Measurements from ENCODE around the gene OR51B5. TPM values are rescaled to one million over a fixed set of nuclear protein-coding genes. Genes with fewer than 3 reads are reported as not detected.

Gene OR51B5
- not detected in 2 replicates for total RNA-seq

GRCh38 chr11:5343474-5344335 lies at the start of gene OR51B5:
OR51B5 (minus strand) TSS chr11:5343524; CDS start chr11:5343524, 0 bp downstream.

GRCh38 chr11:5383576-5383975 lies 40.3 kb upstream of the OR51B5 start, which contains the start of gene OR51M1:
OR51M1 (plus strand) TSS chr11:5383812; CDS start chr11:5389399, 5,587 bp downstream.

GRCh38 chr11:5351208-5351607 lies 7.9 kb upstream of the OR51B5 start, which contains the start of gene OR51B6:
OR51B6 (plus strand) TSS chr11:5351508; CDS start chr11:5351508, 0 bp downstream.

GRCh38 chr11:5324197-5324596 lies 19.1 kb downstream of the OR51B5 start, which contains the start of gene OR51B2:
OR51B2 (minus strand) TSS chr11:5324297; CDS start chr11:5324297, 0 bp downstream.

GRCh38 chr11:5301846-5302245 lies 41.5 kb downstream of the OR51B5 start, which contains the start of gene OR51B4:
OR51B4 (minus strand) TSS chr11:5301946; CDS start chr11:5301946, 0 bp downstream.

Other genes starting within 250 kb of the OR51B5 start
- not detected in 2 replicates for gene OR52A5, start 205.2 kb downstream of the OR51B5 start, total RNA-seq
- not detected in 2 replicates for gene OR52A1, start 188.8 kb downstream of the OR51B5 start, total RNA-seq
- gene OR51V1, start 142.8 kb downstream of the OR51B5 start, total RNA-seq, result not detected in 2 replicates
- not detected in 2 replicates for gene HBB, start 116.5 kb downstream of the OR51B5 start, total RNA-seq
- not detected in 2 replicates for gene HBD, start 109.0 kb downstream of the OR51B5 start, total RNA-seq
- not detected in 2 replicates for gene HBG1, start 93.7 kb downstream of the OR51B5 start, total RNA-seq
- not detected in 2 replicates for gene HBG2, start 88.7 kb downstream of the OR51B5 start, total RNA-seq
- not detected in 2 replicates for gene HBE1, start 73.6 kb downstream of the OR51B5 start, total RNA-seq
- not detected in 2 replicates for gene OR51B4, start 41.6 kb downstream of the OR51B5 start, total RNA-seq
- not detected in 2 replicates for gene OR51B2, start 19.2 kb downstream of the OR51B5 start, total RNA-seq
- gene OR51B6, start 8.0 kb upstream of the OR51B5 start, total RNA-seq, result not detected in 2 replicates
- not detected in 2 replicates for gene OR51M1, start 40.3 kb upstream of the OR51B5 start, total RNA-seq
- not detected in 2 replicates for gene OR51Q1, start 78.6 kb upstream of the OR51B5 start, total RNA-seq
- not detected in 2 replicates for gene OR51I1, start 98.0 kb upstream of the OR51B5 start, total RNA-seq
- gene OR51I2, start 105.8 kb upstream of the OR51B5 start, total RNA-seq, result not detected in 2 replicates
- gene OR52D1, start 145.2 kb upstream of the OR51B5 start, total RNA-seq, result not detected in 2 replicates
- gene UBQLN3, start 166.4 kb upstream of the OR51B5 start, total RNA-seq, result not detected in 2 replicates
- gene UBQLNL, start 173.2 kb upstream of the OR51B5 start, total RNA-seq, result not detected in 2 replicates
- gene OR52H1, start 205.0 kb upstream of the OR51B5 start, total RNA-seq, result not detected in 2 replicates
- gene OR52B6, start 237.4 kb upstream of the OR51B5 start, total RNA-seq, result not detected in 2 replicates

All from hair follicular keratinocyte (primary cell).